PC-9 (cell line): ENCODE data around the gene PABPN1L. TPM values are rescaled to one million over a fixed set of nuclear protein-coding genes. Genes with fewer than 3 reads are reported as not detected.

Experiments
- BruUV-seq: library from RNA; stranded (reverse); fragments of 400-500 nt; replicated peaks from 2 replicates; lab custom pipeline; 2021; lab: Mats Ljungman, UMichigan
- CTCF ChIA-PET: fragments of 300-600 bp; sonication (Branson Sonifier 250); formaldehyde crosslinking; loops from one replicate; lab custom pipeline; 2022; ENCODE audit warnings: antibody characterized with exemption; lab: Charles Lee
- POLR2A ChIA-PET: fragments of 300-600 bp; sonication (Branson Sonifier 250); formaldehyde crosslinking; loops from one replicate; lab custom pipeline; 2022; ENCODE audit warnings: antibody characterized with exemption; ENCODE audit not compliant: unreplicated experiment; lab: Charles Lee
- DNase-seq, 2 experiments: peaks; one replicate each; pipeline versions ENCODE4 v3.0.0 to v3.0.0-alpha.2; 2015 to 2022; ENCODE audit warnings: mixed read lengths in 1 of 2
- H2AFZ ChIP-seq: fragments of 200-600 bp; sonication (generic); 2 replicates; pipeline ENCODE4 v1.8.1; 2017; ENCODE audit warnings: antibody characterized with exemption
- H3F3A ChIP-seq: fragments of 200-600 bp; sonication (generic); 2 replicates; pipeline ENCODE4 v1.8.1; 2017; ENCODE audit warnings: antibody characterized with exemption, mild to moderate bottlenecking, low read depth; ENCODE audit not compliant: insufficient read depth
- H3K27ac ChIP-seq: fragments of 200-600 bp; sonication (generic); 2 replicates; pipeline ENCODE4 v1.6.1; 2016; ENCODE audit warnings: mixed run types
- H3K27me3 ChIP-seq: fragments of 200-600 bp; sonication (generic); 2 replicates; pipeline ENCODE4 v1.6.1; 2016; ENCODE audit warnings: low read depth, mixed run types; ENCODE audit not compliant: insufficient read depth
- H3K36me3 ChIP-seq: fragments of 200-600 bp; sonication (generic); 2 replicates; pipeline ENCODE4 v1.6.1; 2016; ENCODE audit warnings: low read depth, mixed run types
- H3K4me1 ChIP-seq: fragments of 200-600 bp; sonication (generic); replicated peaks from 2 replicates; pipeline ENCODE4 v1.6.1; 2016; ENCODE audit warnings: mixed run types; ENCODE audit not compliant: insufficient read depth
- H3K4me2 ChIP-seq: fragments of 200-600 bp; sonication (generic); 2 replicates; pipeline ENCODE4 v1.6.1; 2017; ENCODE audit warnings: mixed run types
- H3K4me3 ChIP-seq: fragments of 200-600 bp; sonication (generic); 2 replicates; pipeline ENCODE4 v1.6.1; 2016; ENCODE audit warnings: mixed run types
- H3K79me2 ChIP-seq: fragments of 200-600 bp; sonication (generic); 2 replicates; pipeline ENCODE4 v1.6.1; 2017; ENCODE audit warnings: low read depth, mixed run types
- H3K9me2 ChIP-seq: fragments of 200-600 bp; sonication (generic); 2 replicates; pipeline ENCODE4 v1.8.1; 2017; ENCODE audit warnings: mild to moderate bottlenecking; ENCODE audit not compliant: insufficient read depth
- H3K9me3 ChIP-seq: fragments of 200-600 bp; sonication (generic); 2 replicates; pipeline ENCODE4 v1.8.1; 2016; ENCODE audit warnings: low read depth; ENCODE audit not compliant: insufficient read depth
- H4K20me1 ChIP-seq: fragments of 200-600 bp; sonication (generic); 2 replicates; pipeline ENCODE4 v1.8.1; 2017; ENCODE audit not compliant: insufficient read depth
- CTCF ChIP-seq: fragments of 200-600 bp; sonication (generic); conservative IDR thresholded peaks from 2 replicates; pipeline ENCODE4 v1.6.1; 2017; ENCODE audit warnings: mixed run types, antibody characterized with exemption, mild to moderate bottlenecking, moderate library complexity
- EZH2 ChIP-seq: fragments of 200-600 bp; sonication (generic); IDR thresholded peaks from 2 replicates; pipeline ENCODE4 v1.8.0; 2017; ENCODE audit warnings: antibody characterized with exemption, low read depth
- intact Hi-C: fragments of 100-400 bp; cut with micrococcal nuclease; formaldehyde crosslinking; loops from one replicate; pipeline ENCODE4 v1.10.0; 2022; ENCODE audit not compliant: unreplicated experiment
- total RNA-seq: library from RNA; stranded (reverse); gene quantifications from 2 replicates; pipeline ENCODE4 v1.2.3, GENCODE V29; 2021

PABPN1L gene
- total RNA-seq, 1 experiment from 2014 or later, result not detected

- DNase-seq, result no peak
- no peaks in the 10 kb centered on the region for H3F3A ChIP-seq
- no peak for TF ChIP-seq CTCF
- TF ChIP-seq EZH2, result no peak
- ChIA-PET POLR2A (no interaction called here), CTCF (no interaction called here)
- H3K9me2 ChIP-seq, result no peaks in the 10 kb centered on the region
- no TSS peak for BruUV-seq
- no peak overlapping the region for H3K4me2 ChIP-seq
- no peaks in the 10 kb centered on the region for H3K36me3 ChIP-seq
- no peaks in the 10 kb centered on the region for H4K20me1 ChIP-seq
- no peaks in the 10 kb centered on the region for H3K79me2 ChIP-seq
- H3K9me3 ChIP-seq, result no peaks in the 10 kb centered on the region
- intact Hi-C loops, result no loop called here
- H3K4me1 ChIP-seq, result no peaks in the 10 kb centered on the region
- H3K27ac ChIP-seq, result no peak overlapping the region
- no peaks in the 10 kb centered on the region for H3K27me3 ChIP-seq
- no peak overlapping the region for H2AFZ ChIP-seq
- no peak overlapping the region for H3K4me3 ChIP-seq
These were observed 23.2 kb downstream of the PABPN1L start for GRCh38 chr16:88843256-88843655.

GRCh38 chr16:88842806-88843205, 23.7 kb downstream of the PABPN1L start:
- no peak overlapping the region for H2AFZ ChIP-seq
- CTCF ChIA-PET, result no interaction called here
- intact Hi-C loops, result no loop called here
- no peaks in the 10 kb centered on the region for H3K4me1 ChIP-seq
- BruUV-seq, result no TSS peak
- no peak for DNase-seq
- POLR2A ChIA-PET, result no interaction called here
- H3K4me3 ChIP-seq, result no peak overlapping the region
- H3K79me2 ChIP-seq, result no peaks in the 10 kb centered on the region
- no peaks in the 10 kb centered on the region for H3K9me2 ChIP-seq
- H3K27me3 ChIP-seq, result no peaks in the 10 kb centered on the region
- H3K36me3 ChIP-seq, result no peaks in the 10 kb centered on the region
- H4K20me1 ChIP-seq, result no peaks in the 10 kb centered on the region
- no peaks in the 10 kb centered on the region for H3K9me3 ChIP-seq
- H3K27ac ChIP-seq, result no peak overlapping the region
- TF ChIP-seq CTCF, result no peak
- TF ChIP-seq EZH2, result no peak
- H3K4me2 ChIP-seq, result no peak overlapping the region
- H3F3A ChIP-seq, result no peaks in the 10 kb centered on the region

- CTCF ChIA-PET, result no interaction called here
- H3K9me2 ChIP-seq, result no peaks in the 10 kb centered on the region
- no peak overlapping the region for H3K4me3 ChIP-seq
- H3F3A ChIP-seq, result no peaks in the 10 kb centered on the region
- DNase-seq, result no peak
- intact Hi-C loops, result no loop called here
- H4K20me1 ChIP-seq, result no peaks in the 10 kb centered on the region
- no peaks in the 10 kb centered on the region for H3K79me2 ChIP-seq
- H3K9me3 ChIP-seq, result no peaks in the 10 kb centered on the region
- no peaks in the 10 kb centered on the region for H3K36me3 ChIP-seq
- no peaks in the 10 kb centered on the region for H3K27me3 ChIP-seq
- H3K27ac ChIP-seq, result no peak overlapping the region
- no peak overlapping the region for H3K4me2 ChIP-seq
- no peak overlapping the region for H2AFZ ChIP-seq
- no TSS peak for BruUV-seq
- POLR2A ChIA-PET, result no interaction called here
- no peak for TF ChIP-seq EZH2
- no peak for TF ChIP-seq CTCF
- no peaks in the 10 kb centered on the region for H3K4me1 ChIP-seq
These were observed 24.1 kb downstream of the PABPN1L start for GRCh38 chr16:88842308-88842756.
